ENCODE results near the gene ZIC1.

Gene ZIC1

GRCh38 chr3:147380977-147381376, 28.2 kb upstream of the ZIC1 start:
- no peak for DNase-seq

- DNase-seq: no peak
These were observed 27.6 kb upstream of the ZIC1 start for GRCh38 chr3:147381596-147381995.

GRCh38 chr3:147383617-147384016, 25.5 kb upstream of the ZIC1 start:
- no peak for DNase-seq

GRCh38 chr3:147384210-147385058, 24.7 kb upstream of the ZIC1 start:
- DNase-seq: no peak

GRCh38 chr3:147385059-147386012, 23.8 kb upstream of the ZIC1 start:
- DNase-seq: no peak

- no peak for DNase-seq
These were observed 21.8 kb upstream of the ZIC1 start for GRCh38 chr3:147387291-147387884.

GRCh38 chr3:147387885-147388699, 21.1 kb upstream of the ZIC1 start:
- DNase-seq: no peak

- DNase-seq: no peak
These were observed 20.2 kb upstream of the ZIC1 start for GRCh38 chr3:147388700-147389580.

GRCh38 chr3:147389717-147390116, 19.4 kb upstream of the ZIC1 start:
- no peak for DNase-seq

- DNase-seq: no peak
These were observed 18.3 kb upstream of the ZIC1 start for GRCh38 chr3:147390589-147391569.

- no peak for DNase-seq
These were observed 17.2 kb upstream of the ZIC1 start for GRCh38 chr3:147391781-147392624.

- DNase-seq: no peak
These were observed 16.6 kb upstream of the ZIC1 start for GRCh38 chr3:147392625-147392946.

- DNase-seq: peak; percentile 14
These were observed 15.8 kb upstream of the ZIC1 start for GRCh38 chr3:147393261-147393942.

GRCh38 chr3:147393943-147394883, 15.0 kb upstream of the ZIC1 start:
- DNase-seq: no peak

- no peak for DNase-seq
These were observed 14.3 kb upstream of the ZIC1 start for GRCh38 chr3:147394884-147395225.

GRCh38 chr3:147395899-147396711, 13.1 kb upstream of the ZIC1 start:
- DNase-seq: no peak

- DNase-seq: no peak
These were observed 12.5 kb upstream of the ZIC1 start for GRCh38 chr3:147396712-147397046.

Measured in SHP77 treated with DMSO at 0.1 percent for 48 hours (cell line).